ENCODE data around the gene MICU1. TPM values are rescaled to one million over a fixed set of nuclear protein-coding genes. Genes with fewer than 3 reads are reported as not detected.

Gene MICU1
- total RNA-seq, 1 experiment from 2014 or later = 36.0 TPM

- Mint-ChIP-seq H3K9me3 (peaks cover 18% of the 10 kb centered on the region), H3K27ac (no peak overlapping the region), H3K27me3 (ENCODE audit: low read depth) (no peaks in the 10 kb centered on the region), H3K4me3 (no peak overlapping the region), H3K4me1 (peaks cover 11% of the 10 kb centered on the region), H3K36me3 (peaks cover 35% of the 10 kb centered on the region)
- CTCF ChIA-PET = no interaction called here
- ATAC-seq (no peak), DNase-seq (ENCODE audit: low spot score) (no peak)
- POLR2A ChIA-PET = no interaction called here
- TF ChIP-seq SP1 (CRISPR knock-in tag; conservative IDR thresholded peaks at IDR 0.05) = no peak
These were observed 85.6 kb downstream of the MICU1 start for GRCh38 chr10:72540193-72540807.

GRCh38 chr10:72539137-72539536, 86.7 kb downstream of the MICU1 start:
- TF ChIP-seq ARID4B (CRISPR knock-in tag; IDR thresholded peaks at IDR 0.05; ENCODE audit: borderline replicate concordance) (no peak), IRF2 (CRISPR knock-in tag; IDR thresholded peaks at IDR 0.05; ENCODE audit: borderline replicate concordance, low read depth) (no peak), USF1 (CRISPR knock-in tag; IDR thresholded peaks at IDR 0.05) (no peak), ATF1 (CRISPR knock-in tag; IDR thresholded peaks at IDR 0.05) (no peak), ZNF425 (CRISPR knock-in tag; conservative IDR thresholded peaks at IDR 0.05) (no peak), NR3C1 (CRISPR knock-in tag; conservative IDR thresholded peaks at IDR 0.05; ENCODE audit: low read depth) (no peak), NFATC4 (CRISPR knock-in tag; IDR thresholded peaks at IDR 0.05) (no peak), GABPB1 (CRISPR knock-in tag; IDR thresholded peaks at IDR 0.05) (no peak), ATF3 (CRISPR knock-in tag; conservative IDR thresholded peaks at IDR 0.05) (no peak), NR2C2 (CRISPR knock-in tag; IDR thresholded peaks at IDR 0.05) (no peak), SMAD4 (CRISPR knock-in tag; IDR thresholded peaks at IDR 0.05) (no peak), ETV6 (CRISPR knock-in tag; IDR thresholded peaks at IDR 0.05) (no peak), HMGXB4 (CRISPR knock-in tag; IDR thresholded peaks at IDR 0.05) (no peak), ELF4 (CRISPR knock-in tag; IDR thresholded peaks at IDR 0.05; ENCODE audit: low read depth) (no peak), PRRX2 (CRISPR knock-in tag; IDR thresholded peaks at IDR 0.05) (no peak), ZBTB21 (CRISPR knock-in tag; IDR thresholded peaks at IDR 0.05; ENCODE audit: borderline replicate concordance) (no peak), ZNF281 (CRISPR knock-in tag; IDR thresholded peaks at IDR 0.05) (no peak)
- POLR2A ChIA-PET = no interaction called here
- no peak overlapping the region for H3K27ac Mint-ChIP-seq
- no peaks in the 10 kb centered on the region for H3K27me3 Mint-ChIP-seq (ENCODE audit: low read depth)
- H3K36me3 Mint-ChIP-seq = peaks cover 34% of the 10 kb centered on the region
- no peak overlapping the region for H3K4me3 Mint-ChIP-seq
- peaks cover 13% of the 10 kb centered on the region for H3K4me1 Mint-ChIP-seq
- DNase-seq (ENCODE audit: low spot score) (no peak), ATAC-seq (no peak)
- H3K9me3 Mint-ChIP-seq = peaks cover 18% of the 10 kb centered on the region
- CTCF ChIA-PET = no interaction called here
